Vagina (tissue), 2 donors: ENCODE data around the gene KIF26A. TPM values are rescaled to one million over a fixed set of nuclear protein-coding genes. Genes with fewer than 3 reads are reported as not detected.
A peak's percentile ranks its signal among the peaks of the same experiment; 100 is the strongest.

Source experiments
- DNase-seq, 2 donors: peaks; one replicate each; pipeline ENCODE4 v3.0.0-alpha.2; 2017; ENCODE audit errors: extremely low spot score in 2 of 2
- H3K27ac ChIP-seq: fragments of 200-600 bp; sonication (generic); one replicate; pipeline ENCODE4 v1.5.1; 2019
- H3K27me3 ChIP-seq: fragments of 200-600 bp; sonication (generic); one replicate; pipeline ENCODE4 v1.5.1; 2019
- H3K36me3 ChIP-seq, 2 donors: fragments of 200-600 bp; sonication (generic); one replicate each; pipeline ENCODE4 v1.5.1; 2017 to 2019
- H3K4me1 ChIP-seq: fragments of 200-600 bp; sonication (generic); one replicate; pipeline ENCODE4 v1.5.1; 2019
- H3K4me3 ChIP-seq, 2 donors: fragments of 200-600 bp; sonication (generic); 1 replicate in 1 of 2; 2 replicates in 1 of 2; pipeline ENCODE4 v1.5.1; 2016 to 2019
- H3K9me3 ChIP-seq: fragments of 200-600 bp; sonication (generic); one replicate; pipeline ENCODE4 v1.5.1; 2019
- CTCF ChIP-seq, 3 experiments: fragments of 450-650 bp in 2 of 3; fragments of 200-600 bp in 1 of 3; sonication (generic) in 1 of 3; IDR thresholded peaks; one replicate each; pipeline ENCODE4 v1.5.1; 2017 to 2019; ENCODE audit warnings: antibody characterized with exemption in 3 of 3, mild to moderate bottlenecking in 2 of 3, moderate library complexity in 2 of 3
- POLR2A ChIP-seq, 2 donors: fragments of 450-650 bp; IDR thresholded peaks; one replicate each; pipeline ENCODE4 v1.6.1; 2017; ENCODE audit warnings: antibody characterized with exemption in 2 of 2, mild to moderate bottlenecking in 2 of 2, moderate library complexity in 2 of 2
- POLR2AphosphoS5 ChIP-seq, 2 donors: sonication (generic); formaldehyde crosslinking; IDR thresholded peaks; one replicate each; pipeline ENCODE4 v1.9.0; 2017; ENCODE audit warnings: antibody characterized with exemption in 2 of 2, mild to moderate bottlenecking in 2 of 2, low read depth in 1 of 2; ENCODE audit not compliant: insufficient read depth in 1 of 2
- intact Hi-C: fragments of 100-400 bp; cut with DNase I; formaldehyde crosslinking; loops from one replicate; pipeline ENCODE4 v1.15.1; 2023
- total RNA-seq: library from RNA; depleted of rRNA; stranded (reverse); fragments of >200 nt; gene quantifications from one replicate; pipeline ENCODE4 v1.2.3, GENCODE V29; 2016

The KIF26A gene
- total RNA-seq, 1 donor from 2014 or later, result 2.7 TPM

DNA sequence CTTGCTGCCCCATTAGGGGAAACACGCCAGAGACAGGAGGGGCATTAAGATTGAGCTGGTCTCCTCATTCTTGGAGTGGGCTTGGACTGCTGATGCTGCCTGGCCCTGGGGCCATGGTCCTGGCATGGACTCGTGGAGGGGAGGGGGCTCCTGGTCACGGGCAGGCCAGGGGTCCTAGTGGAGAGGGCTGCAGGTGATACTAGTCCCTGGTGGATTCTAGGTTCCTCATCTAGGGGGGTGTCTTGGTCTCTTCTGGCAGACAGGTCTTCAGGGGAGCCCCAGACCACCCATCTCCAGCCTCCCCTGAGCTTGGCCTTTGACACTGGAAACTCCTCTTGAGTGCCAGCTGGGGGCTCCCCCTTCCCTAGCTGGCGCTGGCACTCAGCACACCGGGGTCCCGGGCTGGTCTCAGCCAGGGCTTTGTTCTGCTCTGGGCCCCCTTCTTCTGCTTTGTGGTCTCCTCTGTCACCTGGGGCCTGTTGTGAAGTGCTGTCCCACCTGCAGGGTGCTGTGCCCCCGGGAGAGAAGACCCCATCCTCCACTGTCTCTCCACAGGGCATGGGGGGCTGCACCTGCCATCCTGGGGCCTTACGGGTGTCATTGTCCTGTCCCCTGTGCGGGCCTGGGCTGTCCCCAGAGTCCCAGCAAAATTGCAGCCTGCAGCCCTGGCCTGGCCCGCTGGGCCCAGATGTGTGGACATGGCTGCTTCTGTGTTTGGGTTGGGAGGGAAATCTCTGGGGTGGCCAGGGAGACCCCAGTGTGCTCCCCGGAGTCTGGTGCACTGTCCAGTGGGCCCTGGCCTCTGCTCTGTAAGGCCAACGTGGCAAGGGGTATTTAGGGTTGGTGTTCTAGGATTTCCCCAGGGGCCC, 2.3 kb downstream of the KIF26A start:
- no peak for TF ChIP-seq CTCF (IDR thresholded peaks at IDR 0.05)
- TF ChIP-seq POLR2AphosphoS5 (IDR thresholded peaks at IDR 0.05; ENCODE audit: insufficient read depth in 1 of 2, low read depth in 1 of 2), result no peak
- no peak for TF ChIP-seq POLR2A (IDR thresholded peaks at IDR 0.05)
- peaks cover 40% of the 10 kb centered on the region for H3K4me1 ChIP-seq
- H3K27me3 ChIP-seq, result no peaks in the 10 kb centered on the region
- DNase-seq, result no peak
- H3K27ac ChIP-seq, result no peak overlapping the region
- no peaks in the 10 kb centered on the region for H3K36me3 ChIP-seq
- peak overlapping the region in 1 of 2 donors; percentile 52 for H3K4me3 ChIP-seq
- intact Hi-C loops, result no loop called here
- H3K9me3 ChIP-seq, result no peaks in the 10 kb centered on the region

DNA sequence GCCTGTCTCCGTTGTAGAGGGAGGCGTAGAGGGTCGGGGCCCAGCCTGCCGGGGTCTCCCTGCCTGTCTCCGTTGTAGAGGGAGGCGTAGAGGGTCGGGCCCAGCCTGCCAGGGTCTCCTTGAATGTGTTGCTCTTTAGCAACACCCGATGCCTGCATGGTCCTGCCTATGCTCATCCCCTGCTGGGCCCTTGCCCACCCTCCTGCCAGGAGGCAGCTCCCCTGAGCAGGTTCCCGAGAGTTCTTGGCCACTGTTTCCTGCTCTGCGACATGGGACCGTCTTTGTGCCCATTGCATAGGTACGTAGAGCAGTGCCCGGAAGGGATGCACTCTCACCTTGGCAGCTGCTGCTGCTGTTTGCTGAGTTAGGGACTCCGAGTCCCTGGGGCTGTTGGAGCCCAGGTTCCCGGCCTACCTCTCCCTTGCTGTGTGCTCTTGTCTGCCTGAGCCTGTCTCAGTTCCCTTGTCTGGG, 3.3 kb downstream of the KIF26A start:
- TF ChIP-seq CTCF (IDR thresholded peaks at IDR 0.05) (no peak), POLR2A (IDR thresholded peaks at IDR 0.05) (no peak), POLR2AphosphoS5 (IDR thresholded peaks at IDR 0.05; ENCODE audit: insufficient read depth in 1 of 2, low read depth in 1 of 2) (no peak)
- intact Hi-C loops, result no loop called here
- Histone ChIP-seq H3K27ac (no peak overlapping the region), H3K4me1 (peaks cover 33% of the 10 kb centered on the region), H3K9me3 (no peaks in the 10 kb centered on the region), H3K4me3 (no peak overlapping the region), H3K27me3 (no peaks in the 10 kb centered on the region), H3K36me3 (no peaks in the 10 kb centered on the region)
- no peak for DNase-seq

GRCh38 chr14:104142136-104142945, 4.0 kb downstream of the KIF26A start:
- Histone ChIP-seq H3K9me3 (no peaks in the 10 kb centered on the region), H3K4me3 (no peak overlapping the region), H3K4me1 (peaks cover 26% of the 10 kb centered on the region), H3K36me3 (no peaks in the 10 kb centered on the region), H3K27me3 (no peaks in the 10 kb centered on the region), H3K27ac (no peak overlapping the region)
- no peak for DNase-seq
- intact Hi-C loops, result no loop called here
- TF ChIP-seq POLR2AphosphoS5 (IDR thresholded peaks at IDR 0.05; ENCODE audit: insufficient read depth in 1 of 2, low read depth in 1 of 2) (no peak), CTCF (IDR thresholded peaks at IDR 0.05) (no peak), POLR2A (IDR thresholded peaks at IDR 0.05) (no peak)

DNA sequence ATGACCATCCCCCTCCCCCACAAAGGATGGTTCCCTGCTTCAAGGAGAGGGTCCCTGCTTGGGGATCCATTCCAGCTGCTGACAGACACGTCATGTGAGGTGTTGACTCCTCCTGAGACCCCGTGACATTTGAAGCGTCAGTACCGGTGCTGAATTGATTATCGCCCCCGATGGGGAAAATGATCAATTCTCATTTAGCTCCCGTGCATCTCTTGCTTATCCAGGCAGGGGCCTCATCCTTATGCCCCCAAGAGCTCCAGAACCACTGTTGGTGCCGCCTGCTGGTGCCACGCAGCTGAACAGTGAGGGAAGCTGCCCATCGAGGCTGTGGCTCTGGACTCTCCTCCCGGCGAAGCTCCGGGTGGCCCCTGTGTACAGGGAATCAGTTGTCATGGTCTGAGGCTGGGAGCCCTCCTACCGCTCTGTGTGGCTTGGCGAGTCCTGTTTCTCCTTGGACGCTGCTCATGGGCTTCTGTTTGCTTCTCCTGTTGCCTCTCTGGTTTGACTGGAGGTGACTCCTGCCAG, 4.6 kb downstream of the KIF26A start:
- H3K36me3 ChIP-seq, result no peaks in the 10 kb centered on the region
- H3K27ac ChIP-seq, result no peak overlapping the region
- no peaks in the 10 kb centered on the region for H3K9me3 ChIP-seq
- intact Hi-C loops, result no loop called here
- no peak for DNase-seq
- H3K4me3 ChIP-seq, result no peak overlapping the region
- peaks cover 19% of the 10 kb centered on the region for H3K4me1 ChIP-seq
- H3K27me3 ChIP-seq, result no peaks in the 10 kb centered on the region
- TF ChIP-seq POLR2A (IDR thresholded peaks at IDR 0.05) (no peak), CTCF (IDR thresholded peaks at IDR 0.05) (no peak), POLR2AphosphoS5 (IDR thresholded peaks at IDR 0.05; ENCODE audit: insufficient read depth in 1 of 2, low read depth in 1 of 2) (no peak)
